ENCODE measurements around the gene GAS1.

GRCh38 chr9:86960938-86961337 lies 13.6 kb upstream of the GAS1 start:
- no peak for TF ChIP-seq EZH2phosphoT487 (IDR thresholded peaks at IDR 0.05; ENCODE audit: borderline replicate concordance, low read length)
- TF ChIP-seq CTCF (conservative IDR thresholded peaks at IDR 0.05; ENCODE audit: low read depth, low read length), result no peak

Measured in PC-3 (cell line).